ENCODE results near the gene SMIM10L2A.
"Not testable (repeated sequence)": the region's sequence is repeated elsewhere in the genome, so short reads cannot be mapped to it uniquely, and the experiment has no call there.

SMIM10L2A gene

GRCh38 chrX:135461756-135462155 lies 40.0 kb downstream of the SMIM10L2A start:
- not testable (repeated sequence) for DNase-seq

- DNase-seq: no peak
Observed at GRCh38 chrX:135463937-135464336, 42.2 kb downstream of the SMIM10L2A start.

GRCh38 chrX:135476378-135476777 lies 54.6 kb downstream of the SMIM10L2A start:
- no peak for DNase-seq

DNA sequence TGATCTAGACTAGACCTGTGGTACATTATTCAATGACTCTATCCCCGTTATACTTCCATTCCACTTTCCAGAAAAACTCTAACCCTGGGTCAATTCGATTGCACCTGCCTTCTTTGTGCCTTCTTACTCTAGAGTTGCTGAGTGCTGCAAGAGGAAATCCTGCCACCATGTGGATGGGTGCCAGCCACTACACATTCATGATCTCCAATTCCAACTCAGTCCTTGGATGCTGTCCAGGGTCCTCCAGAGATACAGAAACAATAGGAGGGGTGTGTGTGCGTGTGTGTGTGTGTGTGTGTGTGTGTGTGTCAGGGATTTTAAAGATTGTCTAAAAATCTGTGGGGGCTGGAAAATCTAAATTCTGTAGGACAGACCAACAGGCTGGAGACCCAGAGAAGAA lies 55.8 kb downstream of the SMIM10L2A start:
- DNase-seq: peak; percentile 0
